Astrocyte (in vitro differentiated cells and primary cell): ENCODE results near the gene EPHA2.

Source experiments
- EZH2 ChIP-seq: IDR thresholded peaks from 2 replicates; pipeline ENCODE4 v1.6.1; 2012; ENCODE audit warnings: mild to moderate bottlenecking, low read length, inconsistent platforms; ENCODE audit not compliant: insufficient read depth
- TF ChIP-seq, protein P1 (sequence below): IDR thresholded peaks from 2 replicates; pipeline ENCODE4 v1.5.1; 2011; ENCODE audit warnings: low read depth, mild to moderate bottlenecking, inconsistent platforms, low read length, moderate library complexity; ENCODE audit not compliant: insufficient read depth

DNA sequence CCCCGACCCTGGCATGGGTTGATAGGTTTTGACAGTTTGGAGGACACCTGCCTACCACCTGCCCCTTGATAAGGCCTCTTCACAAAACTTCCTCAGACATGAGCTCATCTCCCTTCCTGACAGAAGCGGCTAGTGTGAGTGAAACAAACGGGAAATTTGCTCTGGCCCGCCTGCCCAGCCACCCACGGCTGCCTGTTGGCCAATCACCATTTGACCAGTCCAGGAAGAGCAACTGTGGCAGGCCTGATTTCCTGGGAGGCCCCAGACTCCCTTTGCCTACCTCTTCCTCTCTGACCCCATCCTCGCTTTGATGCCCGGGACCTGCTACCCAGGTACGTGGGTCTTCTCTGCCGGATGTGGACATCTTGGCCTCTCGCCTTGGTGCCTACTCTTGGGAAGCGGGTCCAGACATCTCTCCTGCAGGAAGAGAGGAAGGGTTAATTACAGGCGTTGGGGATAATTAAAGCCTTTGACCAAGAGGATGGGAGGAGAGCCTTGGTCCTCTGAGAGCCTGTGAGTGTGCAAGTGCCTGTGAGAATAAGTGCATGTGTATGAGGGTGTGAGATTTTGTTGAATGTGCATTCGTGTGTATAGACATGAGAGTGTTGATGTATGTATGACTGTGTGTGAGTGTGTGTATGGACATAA, 1.1 kb upstream of the EPHA2 start:
- TF ChIP-seq EZH2, result no peak
- TF ChIP-seq, protein P1, sequence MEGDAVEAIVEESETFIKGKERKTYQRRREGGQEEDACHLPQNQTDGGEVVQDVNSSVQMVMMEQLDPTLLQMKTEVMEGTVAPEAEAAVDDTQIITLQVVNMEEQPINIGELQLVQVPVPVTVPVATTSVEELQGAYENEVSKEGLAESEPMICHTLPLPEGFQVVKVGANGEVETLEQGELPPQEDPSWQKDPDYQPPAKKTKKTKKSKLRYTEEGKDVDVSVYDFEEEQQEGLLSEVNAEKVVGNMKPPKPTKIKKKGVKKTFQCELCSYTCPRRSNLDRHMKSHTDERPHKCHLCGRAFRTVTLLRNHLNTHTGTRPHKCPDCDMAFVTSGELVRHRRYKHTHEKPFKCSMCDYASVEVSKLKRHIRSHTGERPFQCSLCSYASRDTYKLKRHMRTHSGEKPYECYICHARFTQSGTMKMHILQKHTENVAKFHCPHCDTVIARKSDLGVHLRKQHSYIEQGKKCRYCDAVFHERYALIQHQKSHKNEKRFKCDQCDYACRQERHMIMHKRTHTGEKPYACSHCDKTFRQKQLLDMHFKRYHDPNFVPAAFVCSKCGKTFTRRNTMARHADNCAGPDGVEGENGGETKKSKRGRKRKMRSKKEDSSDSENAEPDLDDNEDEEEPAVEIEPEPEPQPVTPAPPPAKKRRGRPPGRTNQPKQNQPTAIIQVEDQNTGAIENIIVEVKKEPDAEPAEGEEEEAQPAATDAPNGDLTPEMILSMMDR, result no peak
